HUES48 (cell line): ENCODE measurements around the gene PLCB3.
"Not testable (repeated sequence)": the region's sequence is repeated elsewhere in the genome, so short reads cannot be mapped to it uniquely, and the experiment has no call there.

Experiments used
- H3K27ac ChIP-seq: one replicate; pipeline ENCODE4 v1.7.0; 2013; ENCODE audit warnings: low read depth, low read length, inconsistent platforms
- H3K27me3 ChIP-seq: 2 replicates; pipeline ENCODE4 v1.6.1; 2013; ENCODE audit warnings: mild to moderate bottlenecking, low read length; ENCODE audit not compliant: control insufficient read depth, insufficient read depth
- H3K36me3 ChIP-seq: 2 replicates; pipeline ENCODE4 v1.6.1; 2013; ENCODE audit warnings: low read length; ENCODE audit not compliant: control insufficient read depth, insufficient read depth
- H3K4me1 ChIP-seq: 2 replicates; pipeline ENCODE4 v1.6.1; 2013; ENCODE audit warnings: mild to moderate bottlenecking, low read length; ENCODE audit not compliant: control insufficient read depth, insufficient read depth
- H3K4me3 ChIP-seq: 2 replicates; pipeline ENCODE4 v1.5.1; 2013; ENCODE audit warnings: mild to moderate bottlenecking, low read depth, low read length
- H3K9ac ChIP-seq: 2 replicates; pipeline ENCODE4 v1.6.1; 2013; ENCODE audit warnings: mild to moderate bottlenecking, low read depth, low read length, moderate library complexity
- H3K9me3 ChIP-seq: 2 replicates; pipeline ENCODE4 v1.6.1; 2013; ENCODE audit warnings: low read length; ENCODE audit not compliant: control insufficient read depth, insufficient read depth

PLCB3 gene

GRCh38 chr11:64304316-64305072 is 53.2 kb downstream of the PLCB3 start:
- H3K27me3 ChIP-seq: peaks cover 24% of the 10 kb centered on the region
- H3K4me1 ChIP-seq: peaks cover 14% of the 10 kb centered on the region; the same call in 1 of the 2 replicates
- H3K4me3 ChIP-seq: peak overlapping the region; percentile 67
- peak overlapping the region; percentile 87 for H3K9ac ChIP-seq
- H3K9me3 ChIP-seq: no peaks in the 10 kb centered on the region
- H3K36me3 ChIP-seq: peaks cover 9% of the 10 kb centered on the region
- peak overlapping the region; percentile 100 for H3K27ac ChIP-seq

DNA sequence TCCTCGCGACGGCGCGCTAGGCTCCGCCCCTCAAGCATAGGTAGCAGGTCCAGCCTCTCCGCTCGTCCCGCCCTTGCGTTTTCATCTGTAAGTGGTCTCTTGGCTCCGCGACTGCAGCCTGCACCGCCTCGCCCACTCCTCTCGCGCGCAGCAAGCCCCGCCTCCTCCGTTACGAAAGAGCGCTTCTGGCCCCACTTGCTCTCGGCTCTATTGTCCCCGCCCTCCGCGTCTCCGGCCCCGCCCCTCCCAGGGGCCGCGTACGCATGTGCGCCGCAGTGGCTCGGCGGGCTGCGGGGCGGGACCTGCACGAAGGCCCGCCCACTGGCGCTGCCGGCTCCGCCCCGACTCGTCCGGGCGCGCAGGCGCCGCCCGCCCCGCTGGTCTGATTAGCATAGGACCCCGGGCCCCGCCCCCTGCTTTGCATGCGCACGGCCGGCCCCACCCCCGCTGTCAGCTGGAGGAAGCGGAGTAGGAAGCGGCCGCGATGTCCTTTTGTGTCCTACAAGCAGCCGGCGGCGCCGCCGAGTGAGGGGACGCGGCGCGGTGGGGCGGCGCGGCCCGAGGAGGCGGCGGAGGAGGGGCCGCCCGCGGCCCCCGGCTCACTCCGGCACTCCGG is 53.9 kb downstream of the PLCB3 start, which contains the start of gene ESRRA:
ESRRA (plus strand) TSS at position 450 of the 616 bp plus-strand sequence. CDS start 1,656 bp downstream, outside the sequence.
- Histone ChIP-seq H3K9ac (peak within 1 kb of the TSS; percentile 87), H3K9me3 (no peaks in the 10 kb centered on the region), H3K4me1 (peaks cover 14% of the 10 kb centered on the region; the same call in 1 of the 2 replicates), H3K36me3 (peaks cover 9% of the 10 kb centered on the region), H3K27ac (peak within 1 kb of the TSS; percentile 100), H3K4me3 (peak within 1 kb of the TSS; percentile 80), H3K27me3 (peaks cover 17% of the 10 kb centered on the region)

- Histone ChIP-seq H3K9me3 (no peaks in the 10 kb centered on the region), H3K27me3 (peaks cover 10% of the 10 kb centered on the region), H3K9ac (peak overlapping the region; percentile 69), H3K4me3 (peak overlapping the region; percentile 80), H3K27ac (peak overlapping the region; percentile 92), H3K4me1 (peaks cover 11% of the 10 kb centered on the region; the same call in 1 of the 2 replicates), H3K36me3 (peaks cover 9% of the 10 kb centered on the region)
These were observed 54.6 kb downstream of the PLCB3 start for GRCh38 chr11:64305691-64306562.

- peaks cover 9% of the 10 kb centered on the region for H3K36me3 ChIP-seq
- H3K9ac ChIP-seq: peak overlapping the region; percentile 61
- H3K9me3 ChIP-seq: no peaks in the 10 kb centered on the region
- H3K27me3 ChIP-seq: peaks cover 5% of the 10 kb centered on the region
- H3K27ac ChIP-seq: peak overlapping the region; percentile 92
- peak overlapping the region; percentile 80 for H3K4me3 ChIP-seq
- H3K4me1 ChIP-seq: peaks cover 11% of the 10 kb centered on the region; the same call in 1 of the 2 replicates
These were observed 55.2 kb downstream of the PLCB3 start for GRCh38 chr11:64306563-64306875.

DNA sequence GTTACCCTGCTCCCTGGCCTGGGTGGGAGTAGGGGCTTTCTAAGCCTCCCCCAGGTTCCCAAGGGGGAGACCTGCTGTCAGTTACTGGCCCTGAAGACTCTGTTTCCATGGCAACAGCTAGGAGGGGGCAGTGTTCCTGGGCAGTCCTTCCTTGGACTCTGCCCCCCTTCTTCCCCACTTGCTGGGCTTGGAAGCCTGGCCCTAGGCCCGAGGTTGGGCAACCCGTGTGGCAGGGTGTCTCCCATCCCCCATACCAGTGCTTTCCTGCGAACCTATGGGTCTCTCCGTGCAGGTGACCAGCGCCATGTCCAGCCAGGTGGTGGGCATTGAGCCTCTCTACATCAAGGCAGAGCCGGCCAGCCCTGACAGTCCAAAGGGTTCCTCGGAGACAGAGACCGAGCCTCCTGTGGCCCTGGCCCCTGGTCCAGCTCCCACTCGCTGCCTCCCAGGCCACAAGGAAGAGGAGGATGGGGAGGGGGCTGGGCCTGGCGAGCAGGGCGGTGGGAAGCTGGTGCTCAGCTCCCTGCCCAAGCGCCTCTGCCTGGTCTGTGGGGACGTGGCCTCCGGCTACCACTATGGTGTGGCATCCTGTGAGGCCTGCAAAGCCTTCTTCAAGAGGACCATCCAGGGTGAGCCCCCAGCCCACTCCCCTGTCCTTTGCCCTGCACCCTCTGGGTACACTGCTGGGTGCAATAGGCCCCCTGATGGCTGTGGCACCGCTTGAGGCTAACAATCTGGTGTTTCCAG is 55.7 kb downstream of the PLCB3 start:
- H3K4me1 ChIP-seq: peaks cover 11% of the 10 kb centered on the region; the same call in 1 of the 2 replicates
- peak overlapping the region; percentile 92 for H3K27ac ChIP-seq
- H3K9me3 ChIP-seq: no peaks in the 10 kb centered on the region
- H3K27me3 ChIP-seq: no peaks in the 10 kb centered on the region; the same call in 1 of the 2 replicates
- H3K9ac ChIP-seq: peak overlapping the region; percentile 61; the same call in 1 of the 2 replicates
- H3K4me3 ChIP-seq: peak overlapping the region; percentile 80
- H3K36me3 ChIP-seq: peaks cover 9% of the 10 kb centered on the region

GRCh38 chr11:64307795-64308194 is 56.5 kb downstream of the PLCB3 start:
- not testable (repeated sequence) for H3K9ac ChIP-seq, H3K36me3 ChIP-seq, H3K4me3 ChIP-seq, H3K27ac ChIP-seq, H3K27me3 ChIP-seq, H3K9me3 ChIP-seq
- peaks cover 11% of the 10 kb centered on the region; the same call in 1 of the 2 replicates for H3K4me1 ChIP-seq

DNA sequence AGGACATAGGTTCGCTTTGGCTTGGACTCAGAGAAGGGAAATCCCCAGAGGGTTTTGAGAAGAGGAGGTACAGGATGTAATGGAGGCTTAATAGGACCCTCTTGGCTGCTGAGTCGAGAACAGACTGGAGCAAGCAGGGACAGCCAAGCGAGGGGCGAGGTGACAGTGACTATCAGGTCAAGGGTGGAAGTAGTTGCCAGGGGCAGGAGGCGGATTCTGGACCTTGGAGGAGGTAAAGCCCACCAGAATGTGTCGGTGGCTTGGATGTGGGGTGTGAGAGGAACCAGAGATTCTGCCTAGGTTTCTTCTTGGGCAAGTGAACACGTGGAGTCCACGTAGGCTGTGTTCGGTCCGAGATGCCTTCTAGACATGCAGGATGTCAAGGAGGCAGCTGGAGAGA is 61.6 kb downstream of the PLCB3 start:
- Histone ChIP-seq H3K27ac (no peak overlapping the region), H3K9ac (no peak overlapping the region), H3K9me3 (no peaks in the 10 kb centered on the region), H3K36me3 (peaks cover 29% of the 10 kb centered on the region), H3K4me1 (0 out of 2 replicates have a peak, but pooled peaks cover 5% of the 10 kb centered on the region), H3K4me3 (no peak overlapping the region), H3K27me3 (no peaks in the 10 kb centered on the region)

GRCh38 chr11:64313491-64314145 is 62.3 kb downstream of the PLCB3 start:
- Histone ChIP-seq H3K27ac (no peak overlapping the region), H3K27me3 (no peaks in the 10 kb centered on the region), H3K4me3 (no peak overlapping the region), H3K9ac (no peak overlapping the region), H3K36me3 (peaks cover 26% of the 10 kb centered on the region), H3K4me1 (0 out of 2 replicates have a peak, but pooled peaks cover 5% of the 10 kb centered on the region), H3K9me3 (no peaks in the 10 kb centered on the region)

- Histone ChIP-seq H3K4me1 (peaks cover 10% of the 10 kb centered on the region), H3K4me3 (no peak overlapping the region), H3K27me3 (no peaks in the 10 kb centered on the region), H3K9me3 (no peaks in the 10 kb centered on the region), H3K9ac (no peak overlapping the region), H3K27ac (peak overlapping the region; percentile 28), H3K36me3 (peaks cover 26% of the 10 kb centered on the region)
These were observed 62.9 kb downstream of the PLCB3 start for GRCh38 chr11:64314146-64314804.
